ENCODE measurements around the gene CFL2.

DNA sequence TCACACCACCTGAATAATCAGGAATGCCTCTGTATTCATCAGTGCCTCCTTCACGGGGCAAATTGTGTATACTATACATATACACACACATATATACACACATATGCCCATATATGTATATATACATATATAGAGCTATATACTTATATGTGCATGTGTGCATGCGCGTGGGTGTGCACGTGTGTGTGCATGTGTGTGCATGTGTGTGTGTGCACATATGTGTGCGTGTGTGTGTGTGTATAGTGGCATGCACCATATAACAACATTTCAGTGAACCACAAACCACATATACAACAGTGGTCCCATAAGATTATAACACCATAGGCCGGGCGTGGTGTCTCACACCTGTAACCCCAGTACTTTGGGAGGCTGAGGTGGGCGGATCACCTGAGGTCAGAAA, 35.7 kb downstream of the CFL2 start:
- TF ChIP-seq ZNF274 (IDR thresholded peaks at IDR 0.05; ENCODE audit: low read depth, low read length) = no peak
- TF ChIP-seq YY1 (IDR thresholded peaks at IDR 0.05; ENCODE audit: insufficient read depth, insufficient read length) = no peak
- no peak for TF ChIP-seq SUZ12 (IDR thresholded peaks at IDR 0.05; ENCODE audit: extremely low read depth, insufficient read depth, insufficient read length)

All from NT2/D1 (cell line).